ENCODE results near the gene HOXB4.

Gene HOXB4

GRCh38 chr17:48558057-48558830 is 19.9 kb downstream of the HOXB4 start:
- DNase-seq = no peak

DNA sequence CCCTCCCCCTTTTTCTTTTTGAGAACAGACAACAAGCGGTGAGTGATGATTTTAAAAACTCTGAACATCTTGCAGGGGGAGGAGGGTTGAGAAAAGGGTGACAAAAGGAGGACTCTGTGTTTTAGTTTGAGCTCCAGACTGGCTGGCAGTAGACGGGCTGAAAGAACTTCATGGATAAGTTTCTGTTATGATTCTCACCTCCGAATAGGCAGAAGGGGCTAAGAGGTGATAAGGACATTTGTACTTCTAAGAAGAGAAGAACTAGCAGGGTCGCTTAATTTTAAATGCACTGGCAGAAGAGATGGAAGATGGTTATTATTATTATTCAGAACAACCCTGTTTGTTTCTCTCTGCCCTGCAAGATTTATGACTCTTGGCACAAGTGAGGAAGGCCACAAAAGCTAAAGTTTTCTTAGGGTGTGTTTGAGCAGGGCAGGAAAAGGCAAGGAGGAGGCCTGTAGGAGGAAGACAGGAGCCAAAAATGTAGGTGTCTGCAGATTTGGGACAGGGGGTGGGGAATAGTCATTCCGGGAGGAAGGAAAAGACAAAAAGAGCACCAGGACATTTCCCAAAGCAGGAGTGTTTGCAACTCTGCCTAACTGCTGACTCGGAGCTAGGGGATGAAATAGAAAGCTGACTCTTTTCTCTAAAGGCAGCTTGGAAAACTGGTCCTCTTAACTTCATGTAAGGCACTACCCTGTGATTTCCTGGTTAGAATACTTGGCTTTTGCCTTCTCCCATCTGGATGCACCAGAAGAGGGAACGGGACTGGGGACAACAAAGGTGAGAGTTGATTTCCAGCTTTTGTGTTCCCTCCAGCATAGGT is 21.4 kb downstream of the HOXB4 start:
- no peak for DNase-seq

GRCh38 chr17:48556229-48556575 is 21.9 kb downstream of the HOXB4 start:
- no peak for DNase-seq

DNA sequence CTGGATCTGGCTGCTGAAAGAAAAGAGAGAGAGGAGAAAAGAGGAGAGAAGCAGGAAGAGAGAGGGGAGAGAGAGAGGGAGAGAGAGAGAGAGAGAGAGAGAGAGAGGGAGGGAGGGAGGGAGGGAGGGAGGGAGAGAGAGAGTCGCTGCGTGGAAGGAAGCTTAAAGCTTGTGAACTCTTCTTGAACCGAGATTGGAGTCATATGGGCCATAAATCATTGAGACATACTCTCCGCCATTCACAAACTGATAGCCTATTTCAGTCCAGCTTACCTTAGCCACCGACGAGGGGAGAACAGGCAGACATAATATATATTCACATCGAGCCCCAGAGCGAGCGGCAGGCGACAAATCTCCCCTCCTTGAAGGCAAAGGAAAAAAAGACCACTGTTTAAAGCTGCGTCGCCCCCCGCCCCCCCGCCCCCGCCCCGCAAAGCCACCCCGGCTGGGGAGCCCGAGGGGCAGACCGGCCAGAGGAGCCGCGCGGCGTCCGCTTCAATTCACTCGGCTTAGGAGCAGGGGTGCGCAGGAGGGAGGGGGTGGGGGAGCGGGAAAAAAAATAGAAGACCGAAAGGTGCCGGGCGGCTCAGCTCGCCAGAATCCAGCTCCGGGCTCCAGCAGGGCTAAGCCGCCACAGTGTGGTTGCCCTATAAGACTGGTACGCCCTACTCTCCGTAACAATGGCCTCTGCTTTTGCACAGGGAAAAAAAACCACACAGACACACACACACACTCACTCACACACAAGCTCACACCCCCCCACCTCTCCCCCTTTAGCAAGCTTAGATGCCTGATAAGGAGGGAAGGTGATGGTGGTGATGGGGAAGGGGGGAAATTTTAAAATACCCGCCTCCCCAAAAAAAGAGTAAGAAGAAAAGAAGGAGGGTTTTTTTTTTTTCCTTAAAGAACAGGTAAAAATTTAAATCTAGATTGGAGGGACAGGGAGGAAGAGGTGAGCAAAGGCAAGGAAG is 22.6 kb downstream of the HOXB4 start:
- peak in 1 of 2 donors; percentile 28 for DNase-seq

GRCh38 chr17:48554412-48555257 is 23.5 kb downstream of the HOXB4 start:
- DNase-seq = no peak

DNA sequence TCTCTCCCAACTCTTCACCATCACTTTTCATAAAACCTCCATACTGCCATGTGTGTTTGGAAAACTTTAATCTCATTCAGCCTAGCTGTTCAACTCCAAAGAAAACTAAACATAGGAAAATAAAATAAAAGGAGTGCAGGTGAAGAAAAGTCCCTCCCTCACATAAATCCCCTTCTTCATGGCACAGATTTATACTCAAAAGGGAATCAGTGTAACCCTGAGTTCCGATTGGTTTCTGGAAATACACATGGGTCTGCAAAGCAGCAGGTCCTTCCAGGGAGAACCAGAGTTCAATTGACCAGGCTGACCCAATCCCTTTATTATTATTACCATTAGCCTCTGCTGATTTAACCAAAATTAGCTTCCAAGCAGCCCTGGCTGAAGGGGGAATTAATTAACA is 24.3 kb downstream of the HOXB4 start:
- no peak for DNase-seq

GRCh38 chr17:48553190-48553547 is 25.0 kb downstream of the HOXB4 start:
- no peak for DNase-seq

DNA sequence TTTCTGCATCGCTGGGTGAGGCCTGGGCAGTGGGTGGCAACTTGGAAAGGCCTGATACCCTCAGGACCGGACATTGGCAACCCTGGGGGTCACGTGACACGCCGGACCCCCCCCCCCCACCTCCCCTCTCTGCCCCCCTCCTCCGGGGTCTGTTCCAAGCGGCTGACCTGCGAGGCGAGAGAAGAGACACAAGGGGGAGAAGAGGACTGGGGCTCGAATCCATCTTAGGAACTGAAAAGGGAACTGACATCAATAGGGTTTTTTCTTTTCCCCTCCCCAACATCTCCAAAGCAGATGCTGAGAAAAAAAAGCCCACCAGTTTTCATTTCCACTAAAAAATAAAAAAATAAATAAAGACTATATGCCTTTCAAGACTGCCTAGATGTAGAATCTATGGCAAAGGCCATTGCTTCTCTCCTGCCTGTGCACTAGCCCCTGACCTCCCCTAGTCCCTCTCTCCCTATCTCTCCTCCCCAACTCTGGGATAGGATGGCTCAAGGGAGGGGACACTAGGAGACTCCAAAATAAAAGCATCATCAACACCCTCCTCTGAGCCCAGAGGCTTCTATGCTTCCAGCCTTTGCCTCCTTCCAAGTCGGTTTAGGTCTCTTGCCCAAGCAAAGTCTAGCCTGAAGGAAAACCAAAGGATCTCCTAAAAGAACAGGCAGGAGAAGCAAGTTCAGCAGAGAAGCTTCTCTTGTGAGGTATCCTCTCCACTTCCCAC is 25.5 kb downstream of the HOXB4 start:
- no peak for DNase-seq

- DNase-seq = no peak
These were observed 26.3 kb downstream of the HOXB4 start for GRCh38 chr17:48551596-48552465.

GRCh38 chr17:48551214-48551555 is 27.0 kb downstream of the HOXB4 start:
- DNase-seq = no peak

DNA sequence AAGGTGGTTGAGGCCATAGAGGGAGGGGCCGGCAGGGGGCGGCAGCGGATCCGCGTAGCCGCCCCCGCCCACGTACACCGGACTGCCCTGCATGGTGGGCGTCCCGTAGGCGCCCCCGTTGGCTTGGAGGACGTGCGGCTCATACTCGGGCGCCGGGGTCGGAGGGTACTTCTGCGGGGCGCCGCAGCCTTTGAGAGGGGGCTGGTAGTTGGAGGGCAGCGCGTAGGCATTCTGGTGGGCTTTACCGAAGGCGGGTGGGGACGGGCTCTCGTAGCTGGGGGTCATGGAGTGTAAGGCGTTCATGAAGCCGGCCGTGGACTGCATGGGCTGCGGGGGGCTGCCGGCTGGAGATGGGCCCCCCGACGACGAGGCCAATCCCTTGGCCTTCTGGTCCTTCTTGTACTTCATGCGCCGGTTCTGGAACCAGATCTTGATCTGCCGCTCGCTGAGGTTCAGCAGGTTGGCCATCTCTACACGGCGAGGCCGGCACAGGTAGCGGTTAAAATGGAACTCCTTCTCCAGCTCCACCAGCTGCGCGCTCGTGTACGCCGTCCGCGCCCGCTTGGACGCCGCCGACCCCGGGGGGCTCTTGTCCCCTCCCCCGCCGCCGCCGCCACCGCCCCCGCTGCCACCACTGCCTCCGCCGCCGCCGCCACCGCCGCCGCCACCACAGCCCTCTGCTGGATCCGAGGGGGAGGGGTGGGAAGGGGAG is 27.5 kb downstream of the HOXB4 start:
- no peak for DNase-seq

- DNase-seq = no peak
These were observed 28.1 kb downstream of the HOXB4 start for GRCh38 chr17:48549914-48550501.

DNA sequence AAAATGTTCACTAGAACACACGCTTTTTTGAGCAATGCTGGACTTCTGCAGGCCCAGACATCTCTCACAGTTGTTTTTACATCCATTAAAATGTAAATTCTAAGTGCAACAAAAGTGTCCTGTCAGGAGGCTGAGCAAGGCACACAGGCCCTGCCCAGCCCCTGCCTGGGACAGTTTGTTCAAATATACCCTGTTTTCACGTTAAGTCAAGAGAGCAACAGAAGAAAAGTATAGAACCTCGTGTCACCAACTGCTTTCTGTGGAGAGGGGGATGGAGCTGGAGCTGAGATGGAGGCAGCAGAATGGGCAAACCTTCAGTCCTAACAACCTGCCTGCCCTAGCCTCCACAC is 28.9 kb downstream of the HOXB4 start:
- no peak for DNase-seq

DNA sequence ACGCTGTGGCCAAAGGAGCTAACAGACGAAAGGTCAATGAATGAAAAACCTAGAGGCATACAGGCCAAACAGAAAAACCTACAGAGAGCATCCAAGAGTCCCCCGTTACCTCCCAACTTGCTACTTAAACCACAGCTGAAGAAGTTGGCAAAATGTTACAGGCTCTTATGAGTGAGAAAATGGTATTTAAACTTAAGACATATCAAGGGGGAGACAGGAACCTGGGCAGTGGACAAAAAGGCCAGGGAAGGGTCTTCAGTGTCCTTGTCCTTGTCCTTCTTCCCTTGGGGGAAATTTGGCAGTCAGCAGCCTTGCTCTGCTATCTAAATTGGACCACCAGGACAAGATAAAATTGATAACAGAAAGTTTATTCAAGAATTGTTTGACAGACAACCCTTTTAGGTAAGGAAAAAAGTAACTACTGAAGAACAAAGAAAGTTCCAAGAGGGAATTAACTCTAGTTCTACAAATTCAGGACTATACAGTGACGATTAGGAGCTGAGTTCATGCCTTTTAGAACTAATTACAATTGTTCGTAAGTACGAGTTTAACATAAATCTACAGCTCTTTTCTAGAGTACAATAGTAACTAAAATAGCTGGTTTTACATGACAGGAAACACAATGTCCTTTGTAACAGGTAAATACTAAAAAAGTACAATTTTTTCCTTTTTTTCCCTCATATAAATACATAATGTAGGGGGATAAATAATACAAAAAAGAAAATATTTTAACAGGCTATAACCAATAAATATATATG is 29.4 kb downstream of the HOXB4 start:
- DNase-seq = no peak

DNA sequence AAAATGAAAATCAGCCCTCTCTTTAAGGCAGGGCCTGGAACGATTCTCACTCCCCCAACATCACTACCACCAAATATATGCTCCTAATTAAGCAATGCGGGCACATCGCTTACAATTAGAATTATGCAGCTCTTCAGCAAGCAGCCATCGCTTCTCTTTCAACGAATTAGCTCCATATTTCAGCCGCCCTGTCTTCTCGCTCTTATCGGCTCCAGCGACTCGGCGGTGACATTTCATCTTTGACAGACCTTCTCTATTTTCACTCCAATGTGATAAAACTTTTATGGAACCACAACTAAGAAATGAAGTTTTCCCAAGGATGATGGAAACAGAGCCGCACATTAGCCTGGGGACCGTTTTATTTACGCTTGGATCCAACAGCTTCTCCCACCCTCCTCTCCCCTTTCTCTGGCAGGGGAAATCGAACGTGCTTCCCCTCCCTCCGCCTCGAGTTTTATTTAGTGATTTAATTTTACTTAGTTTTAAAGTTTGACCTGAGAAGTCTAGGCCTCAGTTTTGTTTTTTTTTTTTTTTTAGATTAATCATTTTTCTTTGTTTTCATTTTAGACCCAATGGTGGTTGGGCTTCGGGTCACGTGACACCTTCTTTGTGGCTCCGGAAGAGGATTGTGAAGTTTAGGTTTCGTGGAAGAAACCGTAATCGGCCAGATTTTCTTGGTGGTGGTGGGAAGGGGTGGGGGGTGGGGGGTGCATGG is 30.2 kb downstream of the HOXB4 start:
- DNase-seq = peak in 1 of 2 donors; percentile 13

GRCh38 chr17:48546924-48547807 is 31.0 kb downstream of the HOXB4 start:
- no peak for DNase-seq
